Measurements from ENCODE around the gene CYP2W1. TPM values are rescaled to one million over a fixed set of nuclear protein-coding genes. Genes with fewer than 3 reads are reported as not detected.
"Not testable (repeated sequence)": the region's sequence is repeated elsewhere in the genome, so short reads cannot be mapped to it uniquely, and the experiment has no call there.

Gene CYP2W1
- total and polyA plus RNA-seq, 12 donors = 0.70 to 71.0 (median 41.6) TPM

DNA sequence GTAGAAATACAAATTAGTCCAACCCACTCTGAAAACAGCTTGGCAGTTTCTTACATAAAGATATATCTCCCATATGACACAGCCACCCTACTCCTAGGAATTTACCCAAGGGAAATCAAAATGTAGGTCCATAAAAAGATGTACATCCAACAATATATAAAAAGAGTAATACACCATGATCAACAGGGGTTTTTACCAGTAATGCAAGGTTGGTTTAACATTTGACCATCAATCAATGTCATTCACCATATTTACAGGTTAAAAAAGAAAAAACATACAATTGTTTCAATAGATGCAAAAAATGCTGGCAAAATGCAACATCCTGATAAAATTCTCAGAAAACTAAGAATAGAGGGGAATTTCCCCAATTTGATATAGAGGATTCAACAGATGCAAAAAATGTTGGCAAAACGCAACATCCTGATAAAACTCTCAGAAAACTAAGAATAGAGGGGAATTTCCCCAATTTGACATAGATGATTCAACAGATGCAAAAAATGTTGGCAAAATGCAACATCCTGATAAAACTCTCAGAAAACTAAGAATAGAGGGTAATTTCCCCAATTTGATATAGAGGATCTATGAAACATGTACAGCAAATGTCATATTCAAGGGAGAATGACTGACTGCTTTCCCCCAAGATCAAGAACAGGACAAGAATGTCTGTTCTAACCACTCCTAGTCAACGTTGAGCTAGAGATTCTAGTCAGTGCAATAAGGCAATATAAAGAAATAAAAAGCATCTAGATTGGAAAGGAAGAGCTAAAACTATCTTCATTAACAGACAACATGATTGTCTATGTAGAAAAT lies 42.2 kb upstream of the CYP2W1 start:
- H3K9me3 ChIP-seq (replicated peaks in 1 of 3) = no peaks in the 10 kb centered on the region
- no peak overlapping the region for H3K4me3 ChIP-seq
- DNase-seq = no peak
- H3K27ac ChIP-seq = no peak overlapping the region
- intact Hi-C loops (cut with DNase I) = no loop called here
- no peaks in the 10 kb centered on the region for H3K27me3 ChIP-seq
- TF ChIP-seq, protein P1, sequence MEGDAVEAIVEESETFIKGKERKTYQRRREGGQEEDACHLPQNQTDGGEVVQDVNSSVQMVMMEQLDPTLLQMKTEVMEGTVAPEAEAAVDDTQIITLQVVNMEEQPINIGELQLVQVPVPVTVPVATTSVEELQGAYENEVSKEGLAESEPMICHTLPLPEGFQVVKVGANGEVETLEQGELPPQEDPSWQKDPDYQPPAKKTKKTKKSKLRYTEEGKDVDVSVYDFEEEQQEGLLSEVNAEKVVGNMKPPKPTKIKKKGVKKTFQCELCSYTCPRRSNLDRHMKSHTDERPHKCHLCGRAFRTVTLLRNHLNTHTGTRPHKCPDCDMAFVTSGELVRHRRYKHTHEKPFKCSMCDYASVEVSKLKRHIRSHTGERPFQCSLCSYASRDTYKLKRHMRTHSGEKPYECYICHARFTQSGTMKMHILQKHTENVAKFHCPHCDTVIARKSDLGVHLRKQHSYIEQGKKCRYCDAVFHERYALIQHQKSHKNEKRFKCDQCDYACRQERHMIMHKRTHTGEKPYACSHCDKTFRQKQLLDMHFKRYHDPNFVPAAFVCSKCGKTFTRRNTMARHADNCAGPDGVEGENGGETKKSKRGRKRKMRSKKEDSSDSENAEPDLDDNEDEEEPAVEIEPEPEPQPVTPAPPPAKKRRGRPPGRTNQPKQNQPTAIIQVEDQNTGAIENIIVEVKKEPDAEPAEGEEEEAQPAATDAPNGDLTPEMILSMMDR (IDR thresholded peaks at IDR 0.05) = no peak
- TF ChIP-seq POLR2A (IDR thresholded peaks at IDR 0.05) = no peak
- H3K4me1 ChIP-seq (replicated peaks in 1 of 2) = no peaks in the 10 kb centered on the region
- WGBS, 4 donors = 36 to 42% (median 40%) methylated on average over 2 of the region's 2 CpGs
- no peaks in the 10 kb centered on the region for H3K36me3 ChIP-seq (replicated peaks in 1 of 2)

DNA sequence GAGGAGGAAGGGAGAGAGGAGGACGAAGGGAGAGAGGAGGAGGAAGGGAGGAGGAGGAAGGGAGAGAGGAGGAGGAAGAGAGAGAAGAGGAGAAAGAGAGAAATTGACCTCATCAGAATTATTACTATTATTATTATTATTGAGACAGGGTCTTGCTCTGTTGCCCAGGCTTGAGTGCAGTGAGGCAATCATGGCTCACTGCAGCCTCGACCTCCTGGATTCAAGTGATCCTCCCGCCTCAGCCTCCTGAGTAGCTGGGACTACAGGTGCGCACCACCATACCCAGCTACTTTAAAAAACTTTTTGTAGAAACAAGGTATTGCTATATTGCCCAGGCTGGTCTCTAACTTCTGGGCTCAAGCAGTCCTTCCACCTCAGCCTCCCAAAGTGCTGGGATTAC lies 39.2 kb upstream of the CYP2W1 start:
- H3K4me1 ChIP-seq (replicated peaks in 1 of 2); intact Hi-C loops (cut with DNase I); H3K4me3 ChIP-seq; H3K9me3 ChIP-seq (replicated peaks in 1 of 3); H3K27me3 ChIP-seq; H3K36me3 ChIP-seq (replicated peaks in 1 of 2); DNase-seq; H3K27ac ChIP-seq: not testable (repeated sequence)
- 74 to 90% (median 82%) methylated on average over 4 of the region's 4 CpGs for WGBS, 4 donors

DNA sequence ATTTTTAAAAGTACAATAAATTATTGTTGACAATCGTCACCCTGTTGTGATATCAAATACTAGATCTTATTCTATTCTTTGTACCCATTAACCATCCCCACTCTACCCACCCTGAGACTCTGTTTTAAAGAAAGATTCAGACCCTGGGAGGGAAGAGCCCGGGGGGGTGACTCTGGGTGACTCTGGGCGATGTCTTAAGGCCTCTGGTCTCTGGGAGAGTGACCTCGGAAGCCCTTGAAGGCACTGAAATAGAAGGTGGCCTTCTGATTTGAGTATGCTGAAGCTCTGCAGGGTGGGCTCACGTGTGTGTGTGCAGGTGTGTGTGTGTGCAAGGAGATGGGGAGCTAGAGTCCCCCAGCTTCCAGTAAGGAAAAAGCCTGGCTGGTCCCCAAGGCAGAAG lies 38.2 kb upstream of the CYP2W1 start:
- Histone ChIP-seq H3K9me3 (replicated peaks in 1 of 3) (no peaks in the 10 kb centered on the region), H3K4me3 (no peak overlapping the region), H3K27ac (no peak overlapping the region), H3K36me3 (replicated peaks in 1 of 2) (no peaks in the 10 kb centered on the region), H3K4me1 (replicated peaks in 1 of 2) (no peaks in the 10 kb centered on the region), H3K27me3 (no peaks in the 10 kb centered on the region)
- WGBS, 4 donors = 80 to 88% (median 84%) methylated on average over 5 of the region's 5 CpGs
- TF ChIP-seq, protein P1 (IDR thresholded peaks at IDR 0.05) = no peak
- TF ChIP-seq POLR2A (IDR thresholded peaks at IDR 0.05) = no peak
- DNase-seq = no peak
- intact Hi-C loops (cut with DNase I) = no loop called here

DNA sequence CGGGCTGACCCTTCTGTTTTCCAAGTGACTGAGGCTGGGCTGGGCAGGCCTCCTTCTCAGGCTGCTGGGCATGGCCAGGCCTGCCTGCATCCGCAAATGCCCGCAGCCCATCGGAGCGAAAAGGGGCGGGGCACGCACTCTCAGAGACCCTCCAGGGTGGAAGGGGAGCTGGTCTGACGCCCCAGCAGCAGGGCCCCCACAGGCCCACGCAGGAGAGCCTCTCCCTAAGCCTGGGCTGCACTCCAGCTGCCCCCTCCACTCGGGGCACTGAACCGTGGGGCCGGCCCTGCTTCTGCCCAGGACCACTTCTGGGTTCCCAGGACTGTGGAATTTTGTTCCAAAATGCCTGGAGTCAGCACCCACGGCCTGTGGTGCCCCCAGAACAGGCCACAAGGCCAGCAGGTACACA lies 37.8 kb upstream of the CYP2W1 start:
- 82 to 95% (median 87%) methylated on average over 6 to 13 of the region's 13 CpGs for WGBS, 4 donors
- TF ChIP-seq, protein P1 (IDR thresholded peaks at IDR 0.05) = no peak
- no peak for TF ChIP-seq POLR2A (IDR thresholded peaks at IDR 0.05)
- no peak overlapping the region for H3K27ac ChIP-seq

More for the DNA sequence above, 37.8 kb upstream of the CYP2W1 start:
- intact Hi-C loops (cut with DNase I) = no loop called here
- H3K4me3 ChIP-seq = no peak overlapping the region
- no peaks in the 10 kb centered on the region for H3K27me3 ChIP-seq
- no peaks in the 10 kb centered on the region for H3K4me1 ChIP-seq (replicated peaks in 1 of 2)
- DNase-seq = no peak
- H3K36me3 ChIP-seq (replicated peaks in 1 of 2) = no peaks in the 10 kb centered on the region
- no peaks in the 10 kb centered on the region for H3K9me3 ChIP-seq (replicated peaks in 1 of 3)
